ENCODE measurements around the gene CLEC16A.

The CLEC16A gene

GRCh38 chr16:10944249-10945064 lies at the start of gene CLEC16A:
Gene CLEC16A, plus strand, starts transcription at chr16:10944564. Its CDS starts 154 bp downstream, at chr16:10944718.
- peak; percentile 53 to 99 (median 96) for DNase-seq

- peak in 4 of 51 donors; percentile 11 to 27 (median 16) for DNase-seq
These were observed 49.1 kb upstream of the CLEC16A start for GRCh38 chr16:10895053-10895946.

- DNase-seq, result no peak
These were observed 48.2 kb upstream of the CLEC16A start for GRCh38 chr16:10896165-10896564.

GRCh38 chr16:10896723-10897122 lies 47.6 kb upstream of the CLEC16A start:
- DNase-seq, result peak in 1 of 51 donors; percentile 4

GRCh38 chr16:10897134-10897533 lies 47.2 kb upstream of the CLEC16A start:
- DNase-seq, result no peak

GRCh38 chr16:10902999-10903398 lies 41.4 kb upstream of the CLEC16A start:
- no peak for DNase-seq

GRCh38 chr16:10906482-10906881 lies 37.9 kb upstream of the CLEC16A start:
- no peak for DNase-seq

GRCh38 chr16:10906914-10907756 lies 37.2 kb upstream of the CLEC16A start:
- DNase-seq, result peak in 26 of 51 donors; percentile 11 to 70 (median 28)

GRCh38 chr16:10907757-10908045 lies 36.7 kb upstream of the CLEC16A start:
- DNase-seq, result no peak

- DNase-seq, result no peak
These were observed 33.1 kb upstream of the CLEC16A start for GRCh38 chr16:10911267-10911666.

GRCh38 chr16:10916534-10916933 lies 27.8 kb upstream of the CLEC16A start:
- no peak for DNase-seq

GRCh38 chr16:10918294-10919002 lies 25.9 kb upstream of the CLEC16A start:
- peak in 50 of 51 donors; percentile 16 to 95 (median 74) for DNase-seq

GRCh38 chr16:10919003-10919351 lies 25.4 kb upstream of the CLEC16A start:
- DNase-seq, result no peak

- no peak for DNase-seq
These were observed 23.5 kb upstream of the CLEC16A start for GRCh38 chr16:10920726-10921427.

- DNase-seq, result peak in 1 of 51 donors; percentile 39
These were observed 22.6 kb upstream of the CLEC16A start for GRCh38 chr16:10921536-10922327.

GRCh38 chr16:10922328-10923145 lies 21.8 kb upstream of the CLEC16A start:
- peak in 9 of 51 donors; percentile 10 to 30 (median 21) for DNase-seq

GRCh38 chr16:10923146-10923649 lies 21.2 kb upstream of the CLEC16A start:
- DNase-seq, result no peak

GRCh38 chr16:10923650-10924214 lies 20.6 kb upstream of the CLEC16A start:
- DNase-seq, result peak in 43 of 51 donors; percentile 5 to 83 (median 57)

All from hypothalamus (tissue), 51 donors.